B cell (primary cell): Measurements from ENCODE around the gene ELOVL6. TPM values are rescaled to one million over a fixed set of nuclear protein-coding genes. Genes with fewer than 3 reads are reported as not detected.

Experiments used
- ATAC-seq: fragments of 200-7000 bp; cut with Tn5 transposase; one replicate; pipeline ENCODE4 v1.10.0; 2021; ENCODE audit warnings: low read depth, mild to moderate bottlenecking, moderate number of reproducible peaks, moderate library complexity
- CTCF ChIA-PET: fragments of 350-600 bp; sonication (Branson Sonifier 250); formaldehyde crosslinking; loops from one replicate; lab custom pipeline; 2021; ENCODE audit warnings: antibody characterized with exemption, inconsistent platforms; lab: Charles Lee
- POLR2A ChIA-PET: fragments of 350-600 bp; sonication (Branson Sonifier 250); formaldehyde crosslinking; loops from one replicate; lab custom pipeline; 2021; ENCODE audit warnings: antibody characterized with exemption; lab: Charles Lee
- DNase-seq: peaks from one replicate; pipeline ENCODE4 v3.0.0; 2013
- H2AFZ ChIP-seq: 2 replicates; pipeline ENCODE4 v1.6.1; 2012; ENCODE audit warnings: mild to moderate bottlenecking, low read depth, low read length; ENCODE audit not compliant: insufficient read depth, poor library complexity, severe bottlenecking
- H3K27ac ChIP-seq, 2 donors: 1 replicate in 1 of 2; 2 replicates in 1 of 2; pipeline ENCODE4 v1.5.1; 2012 to 2013; ENCODE audit warnings: low read length in 2 of 2, mild to moderate bottlenecking in 2 of 2, moderate library complexity in 1 of 2
- H3K27me3 ChIP-seq, 4 experiments: fragments of 200-600 bp in 1 of 4; sonication (generic) in 1 of 4; replicated peaks in 1 of 4; 1 replicate in 2 of 4; 2 replicates in 2 of 4; pipeline versions ENCODE4 v1.6.1 to v1.7.0; 2013 to 2016; ENCODE audit warnings: low read length in 3 of 4, mild to moderate bottlenecking in 2 of 4, mixed read lengths in 1 of 4, moderate library complexity in 1 of 4; ENCODE audit not compliant: insufficient read depth in 4 of 4, control insufficient read depth in 3 of 4; ENCODE audit errors: control extremely low read depth in 1 of 4
- H3K36me3 ChIP-seq, 2 experiments: replicated peaks in 1 of 2; 1 replicate in 1 of 2; 2 replicates in 1 of 2; pipeline versions ENCODE4 v1.6.1 to v1.7.1; 2013; ENCODE audit warnings: low read length in 1 of 2; ENCODE audit not compliant: insufficient read depth in 2 of 2, control insufficient read depth in 1 of 2; ENCODE audit errors: control extremely low read depth in 1 of 2, extremely low read depth in 1 of 2
- H3K4me1 ChIP-seq, 2 donors: fragments of 200-600 bp in 1 of 2; sonication (generic) in 1 of 2; 1 replicate in 1 of 2; 2 replicates in 1 of 2; pipeline versions ENCODE4 v1.5.1 to v1.6.1; 2013 to 2017; ENCODE audit warnings: low read length in 2 of 2; ENCODE audit not compliant: control insufficient read depth in 2 of 2, insufficient read depth in 2 of 2
- H3K4me2 ChIP-seq: replicated peaks from 2 replicates; pipeline ENCODE3; 2012; ENCODE audit warnings: mild to moderate bottlenecking, low read depth, low read length; ENCODE audit not compliant: poor library complexity, severe bottlenecking
- H3K4me3 ChIP-seq, 5 experiments: fragments of 200-600 bp in 1 of 5; sonication (generic) in 1 of 5; 1 replicate in 3 of 5; 2 replicates in 2 of 5; pipeline versions ENCODE4 v1.5.1 to v1.7.0; 2011 to 2016; ENCODE audit warnings: low read length in 4 of 5, mild to moderate bottlenecking in 4 of 5, low read depth in 2 of 5, control low read depth in 1 of 5, moderate library complexity in 1 of 5; ENCODE audit not compliant: insufficient read depth in 1 of 5; ENCODE audit errors: control extremely low read depth in 1 of 5, extremely low read depth in 1 of 5
- H3K79me2 ChIP-seq: fragments of 200-600 bp; sonication (generic); one replicate; pipeline ENCODE4 v1.6.0; 2016; ENCODE audit warnings: low read length; ENCODE audit not compliant: control insufficient read depth, insufficient read depth
- H3K9ac ChIP-seq: fragments of 200-600 bp; sonication (generic); 2 replicates; pipeline ENCODE4 v1.6.1; 2017; ENCODE audit warnings: mild to moderate bottlenecking, low read length, moderate library complexity
- H3K9me3 ChIP-seq, 3 donors: one replicate each; pipeline versions ENCODE4 v1.6.1 to v1.7.1; 2013; ENCODE audit warnings: low read length in 2 of 3; ENCODE audit not compliant: control insufficient read depth in 2 of 3, insufficient read depth in 1 of 3; ENCODE audit errors: control extremely low read depth in 1 of 3
- H4K20me1 ChIP-seq: 2 replicates; pipeline ENCODE4 v1.6.0; 2012; ENCODE audit warnings: mild to moderate bottlenecking, low read length; ENCODE audit not compliant: insufficient read depth, control insufficient read depth, poor library complexity, severe bottlenecking
- H3K27ac Mint-ChIP-seq: one replicate; pipeline ENCODE4 v1.8.0; 2021; ENCODE audit warnings: mixed read lengths
- H3K27me3 Mint-ChIP-seq: one replicate; pipeline ENCODE4 v1.8.0; 2021; ENCODE audit warnings: mixed read lengths
- H3K4me1 Mint-ChIP-seq: one replicate; pipeline ENCODE4 v1.8.0; 2021; ENCODE audit warnings: mixed read lengths
- H3K4me3 Mint-ChIP-seq: one replicate; pipeline ENCODE4 v1.8.0; 2021; ENCODE audit warnings: mixed read lengths
- H3K9me3 Mint-ChIP-seq: one replicate; pipeline ENCODE4 v1.8.0; 2022; ENCODE audit warnings: mixed read lengths; ENCODE audit not compliant: insufficient read depth
- CTCF ChIP-seq: fragments of 200-600 bp; IDR thresholded peaks from one replicate; pipeline ENCODE4 v1.8.0; 2022; ENCODE audit warnings: antibody characterized with exemption, mild to moderate bottlenecking
- EZH2 ChIP-seq: IDR thresholded peaks from 2 replicates; pipeline ENCODE4 v1.6.1; 2012; ENCODE audit warnings: borderline replicate concordance, low read depth, mild to moderate bottlenecking, moderate library complexity, low read length; ENCODE audit not compliant: insufficient read depth, poor library complexity, severe bottlenecking
- WGBS: methylation state at CpG from one replicate; pipeline ENCODE4 v1.1.5; 2013; ENCODE audit warnings: missing lambda C conversion rate; ENCODE audit not compliant: insufficient coverage; 5-methylcytosine and 5-hydroxymethylcytosine counted together
- intact Hi-C: fragments of 100-400 bp; cut with micrococcal nuclease; formaldehyde crosslinking; loops from one replicate; pipeline ENCODE4 v1.10.0; 2022
- polyA plus RNA-seq: library from polyadenylated mRNA; depleted of rRNA; stranded (reverse); fragments of >200 nt; gene quantifications from 2 replicates; pipeline ENCODE4 v1.2.3, GENCODE V29; 2012
- total RNA-seq, 2 donors: library from RNA; stranded (reverse); fragments of 120-200 nt in 1 of 2; gene quantifications; 1 replicate in 1 of 2; 2 replicates in 1 of 2; pipeline versions ENCODE4 v1.2.3 to v1.2.4, GENCODE V29; 2013 to 2022

The ELOVL6 gene
- total and polyA plus RNA-seq, 2 donors (not counting 1 experiment from before 2014, with no cell fraction given), result 0.10 to 0.22 TPM

- no CpG with 5 or more reads among the region's 8 CpGs for WGBS
- Histone ChIP-seq H3K4me2 (no peak overlapping the region), H3K9ac (no peak overlapping the region), H3K4me3 (no peak overlapping the region), H3K4me1 (peaks cover 8 to 14% of the 10 kb centered on the region in 2 donors), H2AFZ (no peak overlapping the region), H4K20me1 (no peaks in the 10 kb centered on the region), H3K9me3 (no peaks in the 10 kb centered on the region), H3K36me3 (no peaks in the 10 kb centered on the region), H3K27ac (no peak overlapping the region), H3K79me2 (no peaks in the 10 kb centered on the region), H3K27me3 (peaks cover 0 to 40% (median 33%) of the 10 kb centered on the region in 4 experiments)
- Mint-ChIP-seq H3K4me1 (peaks cover 6% of the 10 kb centered on the region), H3K27me3 (peaks cover 69% of the 10 kb centered on the region), H3K4me3 (no peak overlapping the region), H3K9me3 (no peaks in the 10 kb centered on the region), H3K27ac (no peak overlapping the region)
- ChIA-PET POLR2A (no interaction called here), CTCF (interaction anchor here (1.3 kb wide), 1 partner anchor 35 kb away, joined by 3 read pairs; no protein-coding TSS in a partner anchor)
- TF ChIP-seq EZH2 (no peak), CTCF (no peak)
- intact Hi-C loops, result no loop called here
- no peak for ATAC-seq
- no peak for DNase-seq
These were observed 164.9 kb downstream of the ELOVL6 start for GRCh38 chr4:110033355-110034025.

DNA sequence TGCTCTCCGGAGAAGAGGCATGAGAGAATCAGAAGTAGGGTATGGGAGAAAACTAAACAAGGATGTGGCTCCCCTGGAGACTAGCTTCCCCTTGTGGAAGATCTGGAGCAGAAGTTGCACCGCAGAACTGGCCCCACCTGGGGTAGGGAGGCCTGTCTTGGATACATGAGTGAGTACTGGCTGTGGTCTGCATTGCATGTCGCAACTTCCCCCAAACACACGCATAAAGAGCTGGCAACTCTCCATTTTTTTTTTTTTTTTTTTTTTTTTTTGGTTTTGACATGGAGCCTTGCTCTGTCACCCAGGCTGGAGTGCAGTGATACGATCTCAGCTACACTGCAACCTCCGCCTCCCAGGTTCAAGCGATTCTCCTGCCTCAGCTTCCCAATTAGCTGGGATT, 165.8 kb downstream of the ELOVL6 start:
- no peaks in the 10 kb centered on the region for H3K36me3 ChIP-seq
- H3K4me3 ChIP-seq, result no peak overlapping the region
- no peak overlapping the region for H3K27ac Mint-ChIP-seq
- H3K4me2 ChIP-seq, result no peak overlapping the region
- intact Hi-C loops, result no loop called here
- no peaks in the 10 kb centered on the region for H3K9me3 Mint-ChIP-seq
- H3K27ac ChIP-seq, result no peak overlapping the region
- peaks cover 68% of the 10 kb centered on the region for H3K27me3 Mint-ChIP-seq
- H2AFZ ChIP-seq, result no peak overlapping the region
- no peaks in the 10 kb centered on the region for H3K9me3 ChIP-seq
- CTCF ChIA-PET, result interaction anchor here (1.3 kb wide), 1 partner anchor 34 kb away, joined by 3 read pairs; no protein-coding TSS in a partner anchor
- H3K9ac ChIP-seq, result no peak overlapping the region
- H3K79me2 ChIP-seq, result no peaks in the 10 kb centered on the region
- TF ChIP-seq CTCF (no peak), EZH2 (no peak)
- DNase-seq (no peak), ATAC-seq (no peak)
- no peak overlapping the region for H3K4me3 Mint-ChIP-seq
- no peaks in the 10 kb centered on the region for H4K20me1 ChIP-seq
- POLR2A ChIA-PET, result no interaction called here
- H3K27me3 ChIP-seq, result peaks cover 0 to 40% (median 33%) of the 10 kb centered on the region in 4 experiments
- H3K4me1 ChIP-seq, result peaks cover 8 to 14% of the 10 kb centered on the region in 2 donors
- WGBS, result 23% methylated on average over 5 of the region's 7 CpGs
- H3K4me1 Mint-ChIP-seq, result peaks cover 6% of the 10 kb centered on the region
